ENCODE measurements around the gene SIGLEC12.
"Not testable (repeated sequence)": the region's sequence is repeated elsewhere in the genome, so short reads cannot be mapped to it uniquely, and the experiment has no call there.

Gene SIGLEC12

GRCh38 chr19:51457351-51458013 is 44.1 kb downstream of the SIGLEC12 start:
- DNase-seq = no peak

GRCh38 chr19:51456541-51457290 is 44.9 kb downstream of the SIGLEC12 start:
- no peak for DNase-seq

GRCh38 chr19:51450730-51451307 is 50.8 kb downstream of the SIGLEC12 start:
- DNase-seq = peak; percentile 74

GRCh38 chr19:51448411-51449016 is 53.1 kb downstream of the SIGLEC12 start:
- DNase-seq = peak; percentile 75

GRCh38 chr19:51448011-51448410 is 53.6 kb downstream of the SIGLEC12 start:
- no peak for DNase-seq

GRCh38 chr19:51447510-51447909 is 54.1 kb downstream of the SIGLEC12 start:
- not testable (repeated sequence) for DNase-seq

GRCh38 chr19:51441410-51442390 is 59.9 kb downstream of the SIGLEC12 start:
- DNase-seq = peak; percentile 92

Measured in stimulated activated CD4-positive, alpha-beta T cell treated with anti-CD3 and anti-CD28 coated beads, Interleukin-15, amount 100 ng/mL, for 24 hours (primary cell).